NB4 (cell line): Measurements from ENCODE around the gene DNMT3A.

Source experiments
- CTCF ChIP-seq: IDR thresholded peaks from one replicate; pipeline ENCODE4 v1.5.1; 2012; ENCODE audit warnings: low read depth, low read length
- POLR2A ChIP-seq: IDR thresholded peaks from 2 replicates; pipeline ENCODE4 v1.6.1; 2011; ENCODE audit warnings: mild to moderate bottlenecking; ENCODE audit not compliant: insufficient read length; ENCODE audit errors: extremely low read depth

- no peak for TF ChIP-seq CTCF
- no peak for TF ChIP-seq POLR2A
Measured at GRCh38 chr2:25373269-25373981, 31.7 kb upstream of the DNMT3A start.
